ENCODE data around the gene TAF1B. TPM values are rescaled to one million over a fixed set of nuclear protein-coding genes. Genes with fewer than 3 reads are reported as not detected.

The TAF1B gene
- total RNA-seq, 1 experiment from 2014 or later: 28.4 TPM

- no peak for DNase-seq (ENCODE audit: low spot score)
Measured at GRCh38 chr2:9939587-9940485, 96.6 kb downstream of the TAF1B start.

GRCh38 chr2:9941196-9941995, 98.1 kb downstream of the TAF1B start:
- no peak for DNase-seq (ENCODE audit: low spot score)

- no peak for DNase-seq (ENCODE audit: low spot score)
Measured at GRCh38 chr2:9941996-9942390, 98.7 kb downstream of the TAF1B start.

GRCh38 chr2:9944330-9944758, 101.1 kb downstream of the TAF1B start:
- DNase-seq (ENCODE audit: low spot score): no peak

- no peak for DNase-seq (ENCODE audit: low spot score)
Measured at GRCh38 chr2:9945596-9945995, 102.3 kb downstream of the TAF1B start.

- DNase-seq (ENCODE audit: low spot score): no peak
Measured at GRCh38 chr2:9946076-9946475, 102.8 kb downstream of the TAF1B start.

- DNase-seq (ENCODE audit: low spot score): no peak
Measured at GRCh38 chr2:9946818-9947217, 103.5 kb downstream of the TAF1B start.

- DNase-seq (ENCODE audit: low spot score): no peak
Measured at GRCh38 chr2:9948721-9949120, 105.4 kb downstream of the TAF1B start.

- DNase-seq (ENCODE audit: low spot score): no peak
Measured at GRCh38 chr2:9949239-9949991, 106.1 kb downstream of the TAF1B start.

- DNase-seq (ENCODE audit: low spot score): no peak
Measured at GRCh38 chr2:9949992-9950520, 106.8 kb downstream of the TAF1B start.

GRCh38 chr2:9950521-9951271, 107.4 kb downstream of the TAF1B start:
- DNase-seq (ENCODE audit: low spot score): no peak

GRCh38 chr2:9951272-9951521, 107.9 kb downstream of the TAF1B start:
- no peak for DNase-seq (ENCODE audit: low spot score)

- DNase-seq (ENCODE audit: low spot score): peak; percentile 60
Measured at GRCh38 chr2:9951522-9952285, 108.4 kb downstream of the TAF1B start, which contains the start of gene GRHL1. TSS of gene GRHL1 (plus strand) at chr2:9951693. CDS start at chr2:9951834, 141 bp downstream.

- DNase-seq (ENCODE audit: low spot score): no peak
Measured at GRCh38 chr2:9952286-9952737, 109.0 kb downstream of the TAF1B start.

- no peak for DNase-seq (ENCODE audit: low spot score)
Measured at GRCh38 chr2:9952856-9953503, 109.7 kb downstream of the TAF1B start.

GRCh38 chr2:9954136-9954535, 110.9 kb downstream of the TAF1B start:
- DNase-seq (ENCODE audit: low spot score): no peak

- no peak for DNase-seq (ENCODE audit: low spot score)
Measured at GRCh38 chr2:9958057-9958456, 114.8 kb downstream of the TAF1B start.

- no peak for DNase-seq (ENCODE audit: low spot score)
Measured at GRCh38 chr2:9959262-9959661, 116.0 kb downstream of the TAF1B start.

GRCh38 chr2:9961013-9961412, 117.7 kb downstream of the TAF1B start:
- no peak for DNase-seq (ENCODE audit: low spot score)
